Gastrocnemius medialis (tissue), 4 donors: ENCODE results near the gene TMEM54.

Experiments
- POLR2A ChIP-seq, 2 donors: fragments of 450-650 bp; IDR thresholded peaks; one replicate each; pipeline ENCODE4 v1.6.1; 2017; ENCODE audit warnings: antibody characterized with exemption in 2 of 2, mild to moderate bottlenecking in 2 of 2, moderate library complexity in 2 of 2
- TF ChIP-seq, protein P1 (sequence below), 5 experiments: fragments of 450-650 bp in 3 of 5; fragments of 200-600 bp in 2 of 5; sonication (generic) in 2 of 5; IDR thresholded peaks in 4 of 5; conservative IDR thresholded peaks in 1 of 5; 1 replicate in 4 of 5; 2 replicates in 1 of 5; pipeline ENCODE4 v1.5.1; 2016 to 2019; ENCODE audit warnings: antibody characterized with exemption in 5 of 5, mild to moderate bottlenecking in 3 of 5, moderate library complexity in 3 of 5

DNA sequence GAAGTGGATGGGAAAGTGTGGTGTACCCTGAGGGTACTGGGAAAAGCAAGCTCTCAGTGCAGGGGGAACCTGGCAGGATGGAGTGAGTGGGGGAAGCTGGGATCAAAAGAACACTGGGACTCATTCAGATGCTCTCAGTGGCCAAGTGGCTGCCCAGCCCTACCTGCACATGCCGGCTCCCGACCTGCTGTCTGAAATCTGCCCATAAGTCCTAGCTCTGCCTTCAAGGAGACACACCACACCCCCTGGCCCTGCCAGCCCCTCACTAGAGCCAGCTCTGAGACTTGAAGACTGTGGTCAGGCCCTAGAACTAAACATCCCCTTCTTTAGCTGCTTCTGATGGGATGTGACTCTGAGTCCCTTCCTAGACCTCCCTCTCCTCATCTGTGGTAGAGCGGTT, 2.2 kb downstream of the TMEM54 start:
- TF ChIP-seq, protein P1, sequence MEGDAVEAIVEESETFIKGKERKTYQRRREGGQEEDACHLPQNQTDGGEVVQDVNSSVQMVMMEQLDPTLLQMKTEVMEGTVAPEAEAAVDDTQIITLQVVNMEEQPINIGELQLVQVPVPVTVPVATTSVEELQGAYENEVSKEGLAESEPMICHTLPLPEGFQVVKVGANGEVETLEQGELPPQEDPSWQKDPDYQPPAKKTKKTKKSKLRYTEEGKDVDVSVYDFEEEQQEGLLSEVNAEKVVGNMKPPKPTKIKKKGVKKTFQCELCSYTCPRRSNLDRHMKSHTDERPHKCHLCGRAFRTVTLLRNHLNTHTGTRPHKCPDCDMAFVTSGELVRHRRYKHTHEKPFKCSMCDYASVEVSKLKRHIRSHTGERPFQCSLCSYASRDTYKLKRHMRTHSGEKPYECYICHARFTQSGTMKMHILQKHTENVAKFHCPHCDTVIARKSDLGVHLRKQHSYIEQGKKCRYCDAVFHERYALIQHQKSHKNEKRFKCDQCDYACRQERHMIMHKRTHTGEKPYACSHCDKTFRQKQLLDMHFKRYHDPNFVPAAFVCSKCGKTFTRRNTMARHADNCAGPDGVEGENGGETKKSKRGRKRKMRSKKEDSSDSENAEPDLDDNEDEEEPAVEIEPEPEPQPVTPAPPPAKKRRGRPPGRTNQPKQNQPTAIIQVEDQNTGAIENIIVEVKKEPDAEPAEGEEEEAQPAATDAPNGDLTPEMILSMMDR (IDR thresholded peaks at IDR 0.05 in 4 of 5, conservative IDR thresholded peaks at IDR 0.05 in 1 of 5), result no peak
- TF ChIP-seq POLR2A (IDR thresholded peaks at IDR 0.05), result no peak
